Sigmoid colon (tissue), 4 donors: ENCODE results near the gene SYK.

ENCODE experiments used
- CTCF ChIP-seq, 4 experiments: fragments of 450-650 bp in 3 of 4; fragments of 200-600 bp in 1 of 4; IDR thresholded peaks; one replicate each; pipeline ENCODE4 v1.5.1; 2016 to 2019; ENCODE audit warnings: antibody characterized with exemption in 4 of 4, mild to moderate bottlenecking in 3 of 4, moderate library complexity in 2 of 4
- EP300 ChIP-seq, 4 donors: sonication (generic); formaldehyde crosslinking; IDR thresholded peaks; one replicate each; pipeline ENCODE4 v1.6.1; 2017; ENCODE audit warnings: antibody characterized with exemption in 4 of 4
- POLR2A ChIP-seq, 2 donors: fragments of 450-650 bp; IDR thresholded peaks; one replicate each; pipeline ENCODE4 v1.6.1; 2016; ENCODE audit warnings: antibody characterized with exemption in 2 of 2, mild to moderate bottlenecking in 2 of 2, moderate library complexity in 2 of 2

GRCh38 chr9:90861826-90862740 is 60.5 kb downstream of the SYK start:
- TF ChIP-seq CTCF (IDR thresholded peaks at IDR 0.05) (no peak), EP300 (IDR thresholded peaks at IDR 0.05) (no peak), POLR2A (IDR thresholded peaks at IDR 0.05) (no peak)
